ENCODE results near the gene APBB2.

Gene APBB2

GRCh38 chr4:41214136-41214824 is at the start of gene APBB2:
TSS of gene APBB2 (minus strand) at chr4:41214542. CDS start at chr4:41033254, 181,288 bp downstream.
- DNase-seq (ENCODE audit: low spot score), result peak; percentile 85

GRCh38 chr4:41262198-41262597 is 47.9 kb upstream of the APBB2 start:
- no peak for DNase-seq (ENCODE audit: low spot score)

GRCh38 chr4:41260116-41260733 is 45.9 kb upstream of the APBB2 start:
- no peak for DNase-seq (ENCODE audit: low spot score)

GRCh38 chr4:41258783-41259182 is 44.4 kb upstream of the APBB2 start:
- DNase-seq (ENCODE audit: low spot score), result no peak

- no peak for DNase-seq (ENCODE audit: low spot score)
These were observed 43.6 kb upstream of the APBB2 start for GRCh38 chr4:41257906-41258305.

- peak; percentile 30 for DNase-seq (ENCODE audit: low spot score)
These were observed 43.0 kb upstream of the APBB2 start for GRCh38 chr4:41257257-41257901.

GRCh38 chr4:41256740-41257256 is 42.5 kb upstream of the APBB2 start, which contains the start of gene UCHL1:
TSS of gene UCHL1 (plus strand) at chr4:41256928. CDS start at chr4:41256977, 49 bp downstream.
- peak; percentile 59 for DNase-seq (ENCODE audit: low spot score)

GRCh38 chr4:41256131-41256739 is 41.9 kb upstream of the APBB2 start:
- no peak for DNase-seq (ENCODE audit: low spot score)

- no peak for DNase-seq (ENCODE audit: low spot score)
These were observed 31.6 kb upstream of the APBB2 start for GRCh38 chr4:41245983-41246382.

- no peak for DNase-seq (ENCODE audit: low spot score)
These were observed 27.6 kb upstream of the APBB2 start for GRCh38 chr4:41241919-41242318.

- no peak for DNase-seq (ENCODE audit: low spot score)
These were observed 22.2 kb upstream of the APBB2 start for GRCh38 chr4:41236508-41236907.

- DNase-seq (ENCODE audit: low spot score), result no peak
These were observed 21.7 kb upstream of the APBB2 start for GRCh38 chr4:41236032-41236431.

- DNase-seq (ENCODE audit: low spot score), result no peak
These were observed 18.5 kb upstream of the APBB2 start for GRCh38 chr4:41232856-41233255.

GRCh38 chr4:41232406-41232805 is 18.1 kb upstream of the APBB2 start:
- no peak for DNase-seq (ENCODE audit: low spot score)

GRCh38 chr4:41227902-41228301 is 13.6 kb upstream of the APBB2 start:
- no peak for DNase-seq (ENCODE audit: low spot score)

- DNase-seq (ENCODE audit: low spot score), result no peak
These were observed 7.7 kb upstream of the APBB2 start for GRCh38 chr4:41221850-41222645.

- DNase-seq (ENCODE audit: low spot score), result no peak
These were observed 5.1 kb upstream of the APBB2 start for GRCh38 chr4:41219421-41219950.

GRCh38 chr4:41218703-41219102 is 4.4 kb upstream of the APBB2 start:
- no peak for DNase-seq (ENCODE audit: low spot score)

- DNase-seq (ENCODE audit: low spot score), result no peak
These were observed 3.0 kb upstream of the APBB2 start for GRCh38 chr4:41217374-41217773.

GRCh38 chr4:41217020-41217333 is 2.6 kb upstream of the APBB2 start:
- no peak for DNase-seq (ENCODE audit: low spot score)

GRCh38 chr4:41216294-41217019 is 2.1 kb upstream of the APBB2 start:
- DNase-seq (ENCODE audit: low spot score), result peak; percentile 83

Data from HuH-7.5 (cell line).